ENCODE results near the gene P2RX3.
"Not testable (repeated sequence)": the region's sequence is repeated elsewhere in the genome, so short reads cannot be mapped to it uniquely, and the experiment has no call there.

Gene P2RX3

DNA sequence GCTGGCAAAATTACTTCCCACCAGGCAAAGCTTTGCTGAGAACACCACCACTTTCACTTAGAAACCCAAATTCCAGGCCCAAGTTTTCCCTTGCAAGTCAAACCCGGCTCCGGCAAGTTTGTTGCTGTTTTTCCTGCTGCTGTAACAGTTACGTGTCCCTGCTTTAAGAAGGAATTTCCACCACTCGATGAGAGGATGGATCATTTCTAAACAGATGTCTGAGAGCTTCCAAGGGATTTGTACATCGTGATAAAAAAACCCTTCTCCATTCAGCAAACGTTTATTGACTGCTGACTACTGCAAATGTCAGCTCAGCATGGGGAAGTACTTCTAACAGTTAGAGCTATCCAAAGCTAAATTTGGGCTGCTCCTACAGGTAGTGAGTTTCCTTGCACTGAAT lies 19.7 kb downstream of the P2RX3 start:
- no peak overlapping the region for H3K9ac ChIP-seq (ENCODE audit: low read depth, low read length)
- H3K4me1 ChIP-seq (ENCODE audit: insufficient read depth, low read length): peaks cover 9% of the 10 kb centered on the region; the same call in 1 of the 2 replicates
- H3K36me3 ChIP-seq (ENCODE audit: insufficient read depth, low read length): no peaks in the 10 kb centered on the region
- H3K9me3 ChIP-seq (ENCODE audit: control insufficient read depth, insufficient read depth, low read length): no peaks in the 10 kb centered on the region

DNA sequence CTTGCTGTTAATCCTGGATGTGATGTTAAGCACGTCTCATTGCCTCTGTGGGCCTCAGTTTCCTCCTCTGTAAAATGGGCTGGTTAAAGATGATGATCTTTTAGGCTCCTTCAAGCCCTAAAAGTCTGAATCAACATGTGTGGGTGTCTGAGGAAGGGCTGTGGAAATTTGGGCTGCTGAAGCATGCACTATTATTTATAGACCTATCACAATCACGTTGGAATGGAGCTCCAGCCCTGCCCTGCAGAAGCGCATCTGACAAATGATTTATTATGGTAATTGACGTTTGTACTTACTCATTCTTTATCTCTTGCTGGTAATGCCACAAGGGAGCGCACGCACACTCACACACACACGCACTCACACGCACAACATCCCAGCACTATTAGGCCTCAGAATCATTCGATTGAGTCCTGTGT lies 20.4 kb downstream of the P2RX3 start:
- 0 out of 2 replicates have a peak, but pooled peaks cover 3% of the 10 kb centered on the region for H3K4me1 ChIP-seq (ENCODE audit: insufficient read depth, low read length)
- no peaks in the 10 kb centered on the region; the same call in 1 of the 2 replicates for H3K9me3 ChIP-seq (ENCODE audit: control insufficient read depth, insufficient read depth, low read length)
- no peaks in the 10 kb centered on the region for H3K36me3 ChIP-seq (ENCODE audit: insufficient read depth, low read length)
- H3K9ac ChIP-seq (ENCODE audit: low read depth, low read length): no peak overlapping the region

DNA sequence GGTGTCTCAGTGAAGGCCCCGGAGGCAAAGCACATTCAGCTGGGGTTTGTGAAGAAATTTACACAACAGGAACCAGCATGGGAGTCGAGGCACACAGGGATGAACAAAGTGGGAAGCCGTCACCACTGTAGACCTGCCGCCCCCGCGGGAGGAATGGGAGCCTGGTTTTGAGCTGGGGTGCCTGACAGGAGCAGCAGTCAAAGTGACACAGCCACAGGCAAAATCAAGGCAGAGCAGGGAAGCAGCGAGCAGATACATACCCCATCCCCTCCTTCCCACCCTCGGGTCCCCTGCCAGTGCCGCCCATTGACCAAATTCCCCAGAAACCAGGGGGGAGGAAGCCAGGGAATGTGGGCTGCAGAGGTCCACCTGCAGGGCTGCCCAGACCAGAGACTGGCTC lies 20.8 kb downstream of the P2RX3 start:
- Histone ChIP-seq H3K4me1 (ENCODE audit: insufficient read depth, low read length) (0 out of 2 replicates have a peak, but pooled peaks cover 3% of the 10 kb centered on the region), H3K9ac (ENCODE audit: low read depth, low read length) (no peak overlapping the region; the same call in 1 of the 2 replicates), H3K9me3 (ENCODE audit: control insufficient read depth, insufficient read depth, low read length) (no peaks in the 10 kb centered on the region; the same call in 1 of the 2 replicates), H3K36me3 (ENCODE audit: insufficient read depth, low read length) (no peaks in the 10 kb centered on the region)

DNA sequence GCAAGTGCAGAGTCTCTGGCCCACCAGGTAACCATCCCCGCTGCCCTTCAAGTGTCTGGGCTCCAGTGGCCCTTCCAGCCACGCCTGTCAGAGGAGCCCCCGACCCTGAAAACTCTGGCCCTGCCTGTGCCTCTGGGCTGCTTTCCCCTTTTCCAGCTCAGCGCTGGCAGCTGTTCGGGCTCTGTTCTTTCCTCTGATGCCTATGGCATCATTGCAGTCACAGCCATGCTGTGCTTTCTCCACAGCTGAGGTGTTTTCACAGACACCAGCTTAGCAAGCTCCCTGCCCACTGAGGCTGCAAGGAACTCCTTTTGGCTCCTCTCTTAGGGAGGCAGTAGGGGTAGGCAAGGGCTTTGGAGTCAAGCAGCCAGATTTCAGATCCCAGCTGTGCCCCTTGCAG lies 21.2 kb downstream of the P2RX3 start:
- H3K36me3 ChIP-seq (ENCODE audit: insufficient read depth, low read length): no peaks in the 10 kb centered on the region
- no peaks in the 10 kb centered on the region; the same call in 1 of the 2 replicates for H3K9me3 ChIP-seq (ENCODE audit: control insufficient read depth, insufficient read depth, low read length)
- 0 out of 2 replicates have a peak, but pooled peaks cover 3% of the 10 kb centered on the region for H3K4me1 ChIP-seq (ENCODE audit: insufficient read depth, low read length)
- no peak overlapping the region for H3K9ac ChIP-seq (ENCODE audit: low read depth, low read length)

DNA sequence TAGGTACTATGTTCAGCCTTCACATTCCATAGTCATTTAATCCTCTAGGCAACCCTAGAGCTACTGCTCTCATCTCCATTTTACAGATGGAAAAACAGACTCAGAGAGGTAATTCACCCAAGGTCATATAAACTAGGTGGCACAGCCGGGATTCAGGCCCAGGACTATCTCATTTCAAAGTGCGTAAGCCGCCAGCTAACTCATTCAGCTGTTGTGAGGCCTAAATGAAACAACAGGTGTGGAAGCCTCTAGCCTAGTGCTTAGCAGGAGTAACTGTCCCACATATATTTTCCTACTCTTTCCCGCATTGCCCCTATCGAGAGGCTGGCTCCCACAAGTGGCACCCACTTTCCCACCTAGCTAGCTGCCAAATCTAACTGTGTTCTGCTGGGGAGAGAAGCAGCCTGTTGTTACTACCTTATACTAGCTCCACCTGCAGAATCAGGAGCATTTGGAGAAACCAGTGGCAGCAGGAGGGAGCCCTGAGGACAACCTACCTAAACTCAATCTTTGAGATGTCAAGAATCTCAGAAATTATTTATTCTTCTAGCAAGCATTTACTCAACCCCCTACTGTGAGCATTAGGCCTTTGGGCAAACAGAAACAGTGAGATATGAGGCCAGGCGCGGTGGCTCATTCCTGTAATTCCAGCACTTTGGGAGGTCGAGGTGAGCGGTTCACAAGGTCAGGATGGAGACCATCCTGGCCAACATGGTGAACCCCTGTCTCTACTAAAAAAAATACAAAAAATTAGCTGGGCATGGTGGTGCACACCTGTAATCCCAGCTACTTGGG lies 21.9 kb downstream of the P2RX3 start:
- no peaks in the 10 kb centered on the region for H3K36me3 ChIP-seq (ENCODE audit: insufficient read depth, low read length)
- H3K9ac ChIP-seq (ENCODE audit: low read depth, low read length): no peak overlapping the region
- peaks cover 5% of the 10 kb centered on the region; the same call in 1 of the 2 replicates for H3K4me1 ChIP-seq (ENCODE audit: insufficient read depth, low read length)
- H3K9me3 ChIP-seq (ENCODE audit: control insufficient read depth, insufficient read depth, low read length): no peaks in the 10 kb centered on the region; the same call in 1 of the 2 replicates

DNA sequence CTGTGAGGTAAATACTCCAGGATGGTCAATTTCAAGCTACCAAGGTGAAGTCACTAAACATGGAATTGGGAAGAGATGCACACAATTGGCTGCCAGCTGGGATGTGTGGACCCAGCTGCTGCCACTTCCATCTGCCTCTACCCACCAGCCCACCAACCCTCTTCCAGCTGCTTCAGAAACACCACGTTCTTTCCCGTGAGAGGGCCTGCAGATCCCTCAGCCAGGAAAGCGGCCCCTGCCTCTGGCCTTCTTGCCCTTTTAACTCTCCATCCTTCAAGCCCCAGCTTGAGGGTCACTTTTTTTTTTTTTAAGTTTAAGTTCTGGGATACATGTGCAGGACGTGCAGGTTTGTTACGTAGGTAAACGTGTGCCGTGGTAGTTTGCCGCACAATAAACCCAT lies 22.8 kb downstream of the P2RX3 start:
- H3K9me3 ChIP-seq (ENCODE audit: control insufficient read depth, insufficient read depth, low read length): no peaks in the 10 kb centered on the region; the same call in 1 of the 2 replicates
- no peak overlapping the region for H3K9ac ChIP-seq (ENCODE audit: low read depth, low read length)
- H3K36me3 ChIP-seq (ENCODE audit: insufficient read depth, low read length): no peaks in the 10 kb centered on the region
- H3K4me1 ChIP-seq (ENCODE audit: insufficient read depth, low read length): peaks cover 14% of the 10 kb centered on the region

DNA sequence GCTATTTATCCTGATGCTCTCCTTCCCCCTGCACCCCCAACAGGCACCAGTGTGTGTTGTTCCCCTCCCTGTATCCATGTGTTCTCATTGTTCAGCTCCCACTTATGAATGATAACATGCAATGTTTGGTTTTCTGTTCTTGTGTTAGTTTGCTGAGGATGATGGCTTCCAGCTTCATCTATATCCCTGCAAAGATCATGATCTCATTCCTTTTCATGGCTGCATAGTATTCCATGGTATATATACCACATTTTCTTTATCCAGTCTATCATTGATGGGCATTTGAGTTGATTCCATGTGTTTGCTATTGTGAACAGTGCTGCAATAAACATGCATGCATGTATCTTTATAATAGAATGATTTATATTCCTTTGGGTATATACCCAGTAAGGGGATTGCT lies 23.3 kb downstream of the P2RX3 start:
- H3K36me3 ChIP-seq (ENCODE audit: insufficient read depth, low read length); H3K9me3 ChIP-seq (ENCODE audit: control insufficient read depth, insufficient read depth, low read length); H3K9ac ChIP-seq (ENCODE audit: low read depth, low read length): not testable (repeated sequence)
- H3K4me1 ChIP-seq (ENCODE audit: insufficient read depth, low read length): peaks cover 19% of the 10 kb centered on the region

DNA sequence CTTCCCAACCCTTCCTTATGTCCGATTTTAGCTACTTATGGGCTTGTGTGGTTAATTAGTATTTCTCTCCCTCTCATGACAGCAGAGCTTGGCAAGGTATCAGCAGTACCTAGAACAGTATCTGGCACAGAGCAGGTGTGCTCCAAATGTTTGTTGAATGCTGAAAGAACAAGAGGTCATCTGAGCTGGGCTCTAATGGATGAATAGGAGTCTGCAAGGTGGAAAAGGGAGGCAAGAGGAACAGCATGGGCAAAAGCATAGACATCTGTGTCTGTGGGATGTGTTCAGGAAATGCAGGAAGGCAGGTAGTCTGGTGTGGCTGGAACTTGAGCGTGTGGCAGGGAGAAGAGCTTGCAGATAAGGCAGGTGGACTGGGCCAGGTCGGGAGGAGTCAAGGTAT lies 23.8 kb downstream of the P2RX3 start:
- H3K36me3 ChIP-seq (ENCODE audit: insufficient read depth, low read length): no peaks in the 10 kb centered on the region
- H3K9me3 ChIP-seq (ENCODE audit: control insufficient read depth, insufficient read depth, low read length): no peaks in the 10 kb centered on the region; the same call in 1 of the 2 replicates
- H3K9ac ChIP-seq (ENCODE audit: low read depth, low read length): no peak overlapping the region
- peaks cover 19% of the 10 kb centered on the region for H3K4me1 ChIP-seq (ENCODE audit: insufficient read depth, low read length)

DNA sequence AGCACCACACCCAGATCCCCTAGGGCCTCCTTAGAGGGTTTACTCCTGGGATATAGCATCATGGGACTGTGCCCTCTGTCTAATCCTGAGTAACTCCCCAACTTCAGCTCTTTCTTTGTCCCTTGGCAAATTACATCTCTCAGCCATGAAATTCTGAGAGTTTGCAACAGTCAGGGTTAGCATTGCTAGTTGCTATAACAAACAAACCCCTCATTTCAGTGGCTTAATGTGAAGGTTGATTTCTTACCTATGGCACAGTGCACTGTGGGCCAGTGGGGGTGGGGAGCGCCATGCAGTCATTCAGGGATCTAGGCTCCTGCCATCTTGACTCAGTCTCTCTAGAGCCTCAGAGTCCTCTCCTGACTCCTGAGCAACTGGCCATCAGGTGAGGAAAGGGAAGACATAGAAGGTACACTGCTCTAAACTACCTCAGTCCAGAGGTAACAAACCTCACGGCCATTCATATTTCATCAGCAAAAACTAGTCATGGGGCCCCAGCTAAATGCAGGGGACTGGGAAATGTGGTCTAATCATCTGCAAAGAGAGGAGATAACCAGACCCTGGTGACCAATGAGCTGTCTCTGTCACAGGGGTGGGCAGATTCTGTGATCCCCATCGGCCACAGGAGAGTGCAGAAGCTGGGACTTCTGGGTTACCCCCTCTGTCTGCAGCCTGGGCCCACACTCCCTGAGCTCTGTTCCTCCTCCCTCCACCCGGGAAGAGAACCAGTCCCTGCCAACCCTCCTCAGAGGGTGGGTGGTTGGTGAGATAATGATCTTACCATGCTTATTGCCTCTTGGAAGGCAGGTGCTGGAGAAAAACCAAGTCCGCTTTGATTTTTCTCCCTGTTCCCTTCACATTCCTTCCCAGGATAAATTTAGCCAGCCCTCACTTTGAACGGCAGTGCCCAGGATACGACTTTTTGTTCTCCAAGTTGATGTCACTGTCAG lies 25.3 kb downstream of the P2RX3 start:
- Histone ChIP-seq H3K4me1 (ENCODE audit: insufficient read depth, low read length) (peaks cover 16% of the 10 kb centered on the region), H3K9me3 (ENCODE audit: control insufficient read depth, insufficient read depth, low read length) (no peaks in the 10 kb centered on the region; the same call in 1 of the 2 replicates), H3K9ac (ENCODE audit: low read depth, low read length) (no peak overlapping the region), H3K36me3 (ENCODE audit: insufficient read depth, low read length) (no peaks in the 10 kb centered on the region)

DNA sequence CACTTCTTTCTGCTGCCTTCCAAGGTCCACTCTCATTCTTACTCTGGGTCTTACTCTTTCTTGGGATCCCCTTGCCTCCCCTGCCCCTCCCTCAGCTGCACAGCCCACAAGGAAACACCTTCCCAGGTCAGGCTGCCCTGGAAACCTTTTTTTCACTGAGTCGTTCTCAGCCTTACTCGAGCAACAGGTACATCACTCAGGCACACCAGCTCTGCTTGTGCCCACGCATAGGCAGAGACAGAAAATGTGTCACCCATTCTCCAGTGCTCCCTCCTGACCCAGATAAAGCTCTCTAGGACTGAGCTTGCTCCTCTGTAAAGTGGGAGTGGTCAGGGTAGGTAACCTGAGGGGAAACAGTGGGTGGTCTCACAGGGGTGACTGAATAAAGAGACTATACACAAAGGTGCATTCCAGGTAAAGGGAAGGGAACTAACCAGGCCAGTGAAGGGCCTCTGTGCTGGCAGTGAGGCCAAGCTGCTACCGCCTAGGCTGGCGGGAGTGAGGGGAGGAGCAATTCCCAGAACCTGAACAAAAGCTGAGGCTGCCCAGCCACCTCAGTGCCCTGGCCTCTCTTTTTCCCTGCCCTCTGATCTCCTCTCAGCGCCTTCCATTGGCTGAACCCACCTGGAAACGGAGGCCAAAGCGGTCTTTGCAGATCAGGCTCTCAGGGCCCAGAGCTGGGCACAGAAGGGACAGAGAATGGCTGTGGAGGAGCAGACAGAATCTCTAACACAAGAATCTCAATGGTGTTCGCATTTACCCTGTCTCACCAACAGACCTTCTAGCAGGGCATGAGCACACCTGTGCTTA lies 26.9 kb downstream of the P2RX3 start:
- Histone ChIP-seq H3K4me1 (ENCODE audit: insufficient read depth, low read length) (peaks cover 16% of the 10 kb centered on the region), H3K9me3 (ENCODE audit: control insufficient read depth, insufficient read depth, low read length) (no peaks in the 10 kb centered on the region; the same call in 1 of the 2 replicates), H3K36me3 (ENCODE audit: insufficient read depth, low read length) (no peaks in the 10 kb centered on the region), H3K9ac (ENCODE audit: low read depth, low read length) (no peak overlapping the region)

DNA sequence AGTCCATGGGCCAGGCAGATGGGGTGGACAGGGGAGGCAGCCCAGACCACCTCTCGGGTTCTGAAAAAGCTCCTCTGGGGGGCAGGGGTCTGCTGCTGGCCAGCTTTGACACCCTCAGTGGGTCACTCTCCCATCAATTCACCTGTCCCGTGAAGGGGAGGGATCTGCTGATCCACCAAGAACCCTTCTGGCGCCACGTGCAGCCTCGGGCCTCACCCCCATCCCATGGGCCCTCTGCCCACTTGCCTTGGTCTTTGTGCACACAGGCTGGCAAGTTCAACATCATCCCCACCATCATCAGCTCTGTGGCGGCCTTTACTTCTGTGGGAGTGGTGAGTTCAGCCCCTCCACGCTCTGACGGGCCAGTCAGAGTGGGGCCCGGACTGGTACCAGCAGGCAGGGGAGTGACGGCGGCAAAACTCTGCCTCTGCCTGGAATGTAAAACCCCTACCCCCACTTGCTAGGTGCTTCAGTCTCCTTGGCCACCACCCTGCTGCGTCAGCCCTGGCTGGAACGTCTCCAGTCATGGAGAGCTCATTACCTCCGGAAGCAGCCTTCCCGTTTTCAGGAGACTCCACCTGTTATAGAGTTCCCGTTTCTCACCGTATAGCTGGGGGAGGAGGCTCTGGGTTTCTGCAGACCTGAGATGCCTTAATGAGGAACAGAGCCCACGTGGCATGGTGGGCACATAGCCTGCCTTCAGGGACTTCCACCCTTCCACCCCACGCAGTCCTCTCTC lies 30.1 kb downstream of the P2RX3 start:
- Histone ChIP-seq H3K4me1 (ENCODE audit: insufficient read depth, low read length) (peaks cover 16% of the 10 kb centered on the region), H3K9me3 (ENCODE audit: control insufficient read depth, insufficient read depth, low read length) (no peaks in the 10 kb centered on the region; the same call in 1 of the 2 replicates), H3K36me3 (ENCODE audit: insufficient read depth, low read length) (no peaks in the 10 kb centered on the region), H3K9ac (ENCODE audit: low read depth, low read length) (no peak overlapping the region)

DNA sequence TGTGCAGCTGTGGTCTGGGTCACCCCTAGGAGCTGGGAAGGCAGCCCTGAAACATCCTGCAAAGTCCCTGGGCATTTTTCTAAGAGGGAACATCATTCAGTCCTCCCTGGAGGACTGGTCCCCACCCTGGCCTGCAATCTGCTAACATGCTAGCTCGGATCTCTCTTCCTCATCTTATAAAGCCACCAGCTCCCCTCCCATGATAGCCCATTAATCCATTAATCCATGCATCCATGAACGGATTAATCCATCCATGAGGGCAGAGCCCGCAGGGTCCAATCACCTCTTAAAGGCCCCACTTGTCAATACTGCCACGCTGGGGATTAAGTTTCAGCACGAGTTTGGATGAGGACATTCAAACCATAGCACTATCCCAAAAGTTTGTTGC lies 30.7 kb downstream of the P2RX3 start:
- Histone ChIP-seq H3K4me1 (ENCODE audit: insufficient read depth, low read length) (peaks cover 16% of the 10 kb centered on the region), H3K9ac (ENCODE audit: low read depth, low read length) (no peak overlapping the region), H3K36me3 (ENCODE audit: insufficient read depth, low read length) (no peaks in the 10 kb centered on the region), H3K9me3 (ENCODE audit: control insufficient read depth, insufficient read depth, low read length) (no peaks in the 10 kb centered on the region)

DNA sequence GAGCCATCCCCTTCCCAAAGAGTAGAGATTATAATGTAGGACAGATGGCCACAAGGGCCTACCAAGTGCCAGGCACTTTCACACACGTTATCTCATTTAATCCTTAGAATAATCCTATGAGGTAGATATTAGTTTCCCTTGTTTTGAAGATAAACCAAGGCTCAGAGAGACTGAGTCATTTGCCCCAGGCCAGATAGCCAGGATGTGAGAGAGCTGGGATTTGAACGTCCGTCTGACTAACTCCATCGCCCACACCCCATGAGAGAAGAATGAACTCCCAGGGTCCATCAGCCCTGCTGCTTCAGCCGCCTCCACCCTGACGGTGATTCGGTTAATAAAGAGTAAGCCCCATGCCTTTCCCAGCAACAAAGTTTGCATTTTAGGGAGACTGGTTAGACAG lies 32.1 kb downstream of the P2RX3 start:
- H3K4me1 ChIP-seq (ENCODE audit: insufficient read depth, low read length): peaks cover 13% of the 10 kb centered on the region
- H3K36me3 ChIP-seq (ENCODE audit: insufficient read depth, low read length): no peaks in the 10 kb centered on the region
- H3K9ac ChIP-seq (ENCODE audit: low read depth, low read length): no peak overlapping the region
- H3K9me3 ChIP-seq (ENCODE audit: control insufficient read depth, insufficient read depth, low read length): no peaks in the 10 kb centered on the region
